C4-2B (cell line): ENCODE results near the gene FBXL17.

ENCODE experiments used
- CTCF ChIP-seq: fragments of 450-650 bp; conservative IDR thresholded peaks from 2 replicates; pipeline ENCODE4 v1.5.1; 2017; ENCODE audit warnings: mild to moderate bottlenecking
- ZFX ChIP-seq: fragments of 450-650 bp; IDR thresholded peaks from 2 replicates; pipeline ENCODE4 v1.6.1; 2017

- TF ChIP-seq CTCF (no peak), ZFX (no peak)
Observed at GRCh38 chr5:108380531-108381349, 1.2 kb downstream of the FBXL17 start.
